DMS 273 treated with DMSO at 0.1 percent for 48 hours (cell line): ENCODE results near the gene LPP.
A peak's percentile ranks its signal among the peaks of the same experiment; 100 is the strongest.

Experiments
- DNase-seq: peaks from one replicate; lab custom pipeline; 2025; lab: John Stamatoyannopoulos, UW

Gene LPP

GRCh38 chr3:188137051-188137450 lies 16.9 kb upstream of the LPP start:
- no peak for DNase-seq

DNA sequence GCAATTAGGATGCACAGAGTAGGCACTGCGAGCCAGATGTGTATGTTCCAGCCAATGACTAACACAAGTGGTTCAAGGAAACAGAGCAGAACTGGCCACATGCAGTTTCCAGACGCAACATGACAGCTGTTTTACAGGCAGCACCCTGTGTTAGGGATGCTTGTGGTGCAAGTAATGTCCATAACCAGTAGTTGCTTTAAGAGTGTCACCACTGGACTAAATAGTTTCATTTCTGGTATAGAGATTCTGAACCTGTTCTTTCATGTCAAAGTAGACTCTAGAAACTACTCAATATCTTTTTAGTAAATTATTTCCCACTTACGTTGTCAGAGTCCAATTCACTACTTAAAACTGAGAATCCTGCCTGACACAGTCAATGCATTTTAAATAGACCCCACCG lies 14.5 kb upstream of the LPP start:
- no peak for DNase-seq

DNA sequence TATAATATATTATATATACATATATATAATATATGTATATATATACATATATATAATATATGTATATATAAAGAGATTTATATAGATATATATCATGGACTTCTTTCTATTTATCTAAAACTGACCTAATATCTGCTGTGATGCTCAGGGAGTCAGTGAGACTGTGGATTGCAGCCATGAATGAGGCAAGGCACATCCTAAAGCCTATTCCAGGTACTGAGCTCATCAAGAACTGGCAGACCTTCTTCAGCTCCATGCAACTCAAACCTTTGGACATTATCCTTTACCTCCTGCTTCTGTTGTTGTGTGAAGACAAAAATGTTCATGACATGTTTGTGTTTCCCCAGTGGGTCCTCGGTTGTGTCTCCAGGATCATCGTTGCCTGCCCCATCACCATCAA lies 7.7 kb upstream of the LPP start:
- no peak for DNase-seq

GRCh38 chr3:188147782-188148181 lies 6.2 kb upstream of the LPP start:
- DNase-seq, result no peak

DNA sequence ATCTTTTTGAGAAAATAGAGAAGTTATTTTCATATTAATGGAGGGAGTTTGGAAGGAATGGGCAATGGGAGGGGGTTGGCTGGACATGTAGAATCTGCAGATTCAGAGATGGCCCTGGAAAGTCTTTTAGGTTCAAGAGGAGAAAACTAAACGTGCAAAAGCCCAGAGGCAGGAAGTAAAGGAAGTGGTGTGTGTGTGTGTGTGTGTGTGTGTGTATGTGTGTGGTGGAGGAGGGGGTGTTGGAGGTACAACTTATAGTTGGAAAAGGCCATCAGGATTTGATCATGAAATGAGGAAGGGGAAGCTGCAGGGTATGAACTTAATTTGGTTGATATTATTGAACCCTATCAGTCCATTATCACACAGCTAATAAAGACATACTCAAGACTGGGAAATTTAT lies 5.6 kb upstream of the LPP start:
- DNase-seq, result no peak

GRCh38 chr3:188149587-188149986 lies 4.4 kb upstream of the LPP start:
- DNase-seq, result no peak

GRCh38 chr3:188150982-188151381 lies 3.0 kb upstream of the LPP start:
- DNase-seq, result no peak

GRCh38 chr3:188151438-188151837 lies 2.5 kb upstream of the LPP start:
- no peak for DNase-seq

DNA sequence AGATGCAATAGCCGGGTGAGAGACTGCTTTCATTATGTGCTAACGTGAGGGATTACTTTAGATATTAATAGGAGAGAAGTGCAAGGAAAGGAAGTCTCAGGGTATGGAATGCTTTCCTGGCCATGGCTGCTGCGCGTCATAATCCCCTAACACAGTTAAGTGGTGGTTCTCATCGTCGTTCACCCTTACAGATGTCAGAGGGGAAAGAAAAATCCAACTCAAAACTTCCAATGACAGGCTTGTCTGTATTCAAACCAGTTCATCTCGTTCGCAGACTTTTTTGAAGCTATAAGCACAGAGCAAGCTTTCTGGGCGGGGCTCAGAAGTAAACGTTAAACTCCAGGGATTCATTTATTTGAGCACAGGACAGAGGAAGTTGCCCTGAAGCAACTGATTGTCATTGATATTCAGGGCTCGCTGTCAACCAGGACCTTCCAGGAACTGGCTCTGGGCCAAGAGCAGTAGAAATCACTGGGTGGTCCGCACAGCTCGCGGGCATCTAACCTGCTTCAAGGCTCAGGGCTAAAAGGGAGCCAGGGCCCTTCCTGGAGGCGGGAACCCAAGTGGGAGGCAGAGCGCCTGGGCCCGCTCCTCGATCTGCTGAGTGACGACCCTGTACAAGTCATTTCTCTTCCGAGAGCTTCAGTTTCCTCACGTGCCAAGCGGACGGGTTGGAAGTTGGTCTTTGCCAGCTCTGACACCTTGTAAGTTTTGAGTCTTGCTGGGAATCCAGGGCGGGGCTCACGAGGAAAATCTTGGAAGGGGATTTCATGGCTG lies 1.1 kb upstream of the LPP start:
- no peak for DNase-seq

DNA sequence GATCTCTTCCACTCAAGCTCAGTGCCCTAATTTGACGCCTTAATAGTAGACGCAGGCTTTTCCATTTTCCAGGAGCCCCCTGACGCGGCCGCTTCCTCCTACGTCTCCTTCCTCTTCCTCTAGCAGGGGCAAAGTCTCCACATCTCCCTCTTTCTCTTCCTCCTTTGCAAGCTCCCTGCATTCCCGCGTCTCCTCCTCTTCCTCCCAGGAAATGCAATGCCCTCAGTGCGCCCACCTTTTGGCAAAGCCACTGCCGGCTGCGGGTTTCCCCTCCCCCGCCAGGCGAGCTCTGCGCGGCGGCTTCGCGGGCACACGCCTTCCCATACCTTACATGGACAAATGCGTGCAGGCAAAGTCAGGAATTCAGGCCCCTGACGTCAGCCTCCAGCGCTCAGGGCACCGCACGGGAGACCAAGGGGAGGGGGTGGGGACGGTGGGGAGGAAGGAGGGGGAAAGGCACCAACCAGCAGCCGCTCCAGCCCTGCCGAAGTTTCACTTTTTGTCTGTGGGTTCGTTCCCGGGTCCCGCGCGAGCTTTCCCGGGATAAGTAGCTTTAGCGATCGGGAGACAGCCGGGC lies 432 bp upstream of the LPP start:
- DNase-seq, result peak; percentile 63

GRCh38 chr3:188154809-188155574 lies 1.0 kb downstream of the LPP start:
- DNase-seq, result no peak

DNA sequence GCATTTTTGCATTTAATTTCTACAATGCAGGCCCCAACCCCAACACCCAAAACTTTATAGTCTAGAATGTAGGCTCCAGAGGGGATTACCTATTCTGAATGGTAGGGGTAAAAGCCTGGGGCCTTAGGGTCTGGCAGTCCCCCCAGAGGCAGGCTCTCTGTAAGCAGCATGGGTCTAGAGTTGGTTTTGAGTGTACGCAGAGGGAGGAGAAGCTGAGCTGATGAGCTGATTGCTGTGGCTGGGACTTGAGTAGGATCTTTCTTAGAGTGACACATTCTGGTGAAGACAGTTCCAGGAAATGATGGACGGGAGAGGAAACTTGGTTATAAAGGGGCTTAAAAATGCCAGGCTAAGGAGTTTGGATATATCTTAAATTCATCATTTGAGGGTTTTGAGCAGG lies 2.1 kb downstream of the LPP start:
- DNase-seq, result no peak

DNA sequence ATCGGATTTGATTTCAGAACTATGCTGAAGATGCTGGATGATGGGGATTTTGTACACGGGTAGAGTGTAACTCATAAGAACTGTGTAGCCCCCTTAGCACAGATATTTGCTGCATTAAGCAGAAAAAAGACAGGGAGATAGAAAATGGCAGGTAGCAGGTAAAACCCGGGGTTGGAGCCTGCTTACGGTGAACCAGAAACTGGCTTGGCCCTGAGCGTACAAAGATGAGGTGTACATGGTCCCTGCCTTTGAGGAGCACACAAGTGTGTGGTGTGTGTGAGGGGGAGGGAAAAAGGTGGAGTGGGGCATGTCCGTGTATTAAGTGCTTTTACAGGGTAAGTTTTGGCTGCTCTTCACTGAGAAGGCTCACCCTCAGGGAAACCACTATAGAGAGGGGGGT lies 3.5 kb downstream of the LPP start:
- no peak for DNase-seq

DNA sequence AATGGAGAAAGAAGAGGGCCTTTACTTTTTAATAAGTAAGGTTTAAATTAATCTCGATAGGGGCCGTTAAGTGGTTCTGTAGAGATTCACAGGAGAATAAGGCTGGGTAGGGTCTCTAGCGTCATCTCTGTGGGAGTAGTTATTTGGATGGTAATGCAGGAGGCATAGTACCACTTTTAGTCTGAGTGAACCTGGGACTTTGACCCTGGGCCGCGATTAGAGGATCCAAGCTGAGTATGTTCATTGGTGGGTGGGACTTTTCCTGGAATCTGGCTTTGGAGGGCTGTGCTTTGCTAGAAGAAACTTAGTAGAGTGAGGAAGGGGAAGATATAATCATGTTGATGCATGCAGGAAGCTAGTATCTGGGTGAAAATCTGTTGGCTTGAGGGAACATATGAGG lies 4.0 kb downstream of the LPP start:
- DNase-seq, result no peak

GRCh38 chr3:188158731-188159310 lies 4.9 kb downstream of the LPP start:
- no peak for DNase-seq

DNA sequence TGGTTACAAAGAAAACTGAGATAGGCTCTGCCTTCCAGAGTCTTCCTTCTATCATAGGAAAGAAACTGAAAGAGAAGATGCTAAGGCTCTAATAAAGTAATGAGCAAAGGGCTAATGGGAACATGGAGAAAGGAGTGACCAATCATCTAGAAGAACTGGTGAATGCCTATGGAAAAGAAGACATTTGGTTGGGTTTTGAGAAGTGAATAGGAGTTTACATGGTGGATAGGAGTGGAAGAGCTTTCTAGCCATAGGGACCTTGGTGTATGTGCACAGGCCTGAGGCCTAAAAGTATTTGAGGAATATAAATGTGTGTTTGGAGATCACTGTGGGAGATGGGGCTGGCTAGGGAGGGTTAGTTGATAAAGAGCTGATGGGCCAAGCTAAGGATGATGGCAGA lies 6.8 kb downstream of the LPP start:
- DNase-seq, result no peak

- DNase-seq, result no peak
Observed at GRCh38 chr3:188164248-188164687, 10.3 kb downstream of the LPP start.

GRCh38 chr3:188165596-188165995 lies 11.6 kb downstream of the LPP start:
- DNase-seq, result no peak

DNA sequence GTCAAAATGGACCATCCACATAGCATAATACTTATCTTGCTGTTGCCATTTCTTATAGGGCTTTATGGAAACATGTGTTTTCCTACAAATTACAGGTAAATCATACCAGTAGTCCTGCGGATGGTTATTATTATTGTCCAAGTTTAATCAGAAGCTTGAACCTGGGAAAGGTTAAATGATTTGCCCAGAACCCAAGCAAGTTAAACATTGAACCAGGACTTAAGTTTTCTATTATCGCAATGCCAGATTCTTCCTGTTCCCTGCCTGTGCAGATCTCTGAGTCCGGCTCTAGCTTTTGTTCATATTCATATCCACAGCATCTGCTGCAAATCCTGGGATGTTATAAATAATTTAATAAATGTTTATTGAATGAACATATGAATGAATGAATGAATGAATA lies 12.5 kb downstream of the LPP start:
- DNase-seq, result no peak

DNA sequence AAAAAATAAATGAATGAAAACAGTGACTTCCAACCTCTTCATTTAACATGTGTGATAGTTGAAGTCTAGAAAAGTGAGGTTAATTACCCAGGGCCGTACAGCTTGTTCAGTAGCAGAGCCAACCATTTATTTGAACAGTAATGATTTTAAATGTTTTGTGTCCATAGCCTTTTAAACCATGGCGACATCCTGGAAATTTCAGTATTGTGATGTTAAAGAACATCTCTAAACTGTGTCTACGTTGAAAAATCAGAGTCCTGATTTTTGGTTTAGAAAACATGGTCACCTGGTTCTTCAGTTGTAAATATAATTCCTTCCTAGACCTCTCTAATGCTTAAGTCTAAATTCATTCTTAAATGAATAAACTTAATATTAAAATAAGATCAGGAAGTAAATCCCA lies 14.2 kb downstream of the LPP start:
- no peak for DNase-seq

- DNase-seq, result no peak
Observed at GRCh38 chr3:188168648-188169047, 14.7 kb downstream of the LPP start.

GRCh38 chr3:188169830-188170455 lies 16.0 kb downstream of the LPP start:
- DNase-seq, result no peak
